MM.1S (cell line): ENCODE measurements around the gene RHOH.

ENCODE experiments used
- DNase-seq: peaks from one replicate; pipeline ENCODE4 v3.0.0-alpha.2; 2015
- H2AFZ ChIP-seq: fragments of 300-600 bp; sonication (generic); 2 replicates; pipeline ENCODE4 v1.6.0; 2016; ENCODE audit warnings: antibody characterized with exemption, low read length
- H3F3A ChIP-seq: fragments of 300-600 bp; sonication (generic); 2 replicates; pipeline ENCODE4 v1.6.1; 2016; ENCODE audit warnings: mild to moderate bottlenecking, antibody characterized with exemption, low read length, moderate library complexity, mixed read lengths; ENCODE audit not compliant: insufficient read depth
- H3K27ac ChIP-seq: fragments of 300-600 bp; sonication (generic); 2 replicates; pipeline ENCODE4 v1.5.1; 2016; ENCODE audit warnings: mild to moderate bottlenecking, low read length
- H3K27me3 ChIP-seq: fragments of 300-600 bp; sonication (generic); replicated peaks from 2 replicates; pipeline ENCODE4 v1.6.0; 2016; ENCODE audit warnings: low read length; ENCODE audit not compliant: insufficient read depth
- H3K36me3 ChIP-seq: fragments of 300-600 bp; sonication (generic); replicated peaks from 2 replicates; pipeline ENCODE4 v1.6.1; 2016; ENCODE audit warnings: mild to moderate bottlenecking, low read length, mixed read lengths; ENCODE audit not compliant: insufficient read depth
- H3K4me1 ChIP-seq: fragments of 300-600 bp; sonication (generic); 2 replicates; pipeline ENCODE4 v1.6.1; 2016; ENCODE audit warnings: low read length, mixed read lengths
- H3K4me2 ChIP-seq: fragments of 300-600 bp; sonication (generic); 2 replicates; pipeline ENCODE4 v1.6.0; 2016; ENCODE audit warnings: low read depth, low read length
- H3K4me3 ChIP-seq: fragments of 300-600 bp; sonication (generic); 2 replicates; pipeline ENCODE4 v1.5.1; 2016; ENCODE audit warnings: low read length, mixed read lengths
- H3K79me2 ChIP-seq: fragments of 300-600 bp; sonication (generic); 2 replicates; pipeline ENCODE4 v1.6.1; 2016; ENCODE audit warnings: mixed run types, low read length, mixed read lengths
- H3K9ac ChIP-seq: fragments of 300-600 bp; sonication (generic); 2 replicates; pipeline ENCODE4 v1.6.1; 2016; ENCODE audit warnings: low read length, mixed read lengths
- H3K9me2 ChIP-seq: fragments of 300-600 bp; sonication (generic); replicated peaks from 2 replicates; pipeline ENCODE4 v1.6.1; 2016; ENCODE audit warnings: mild to moderate bottlenecking, low read length, mixed read lengths; ENCODE audit not compliant: insufficient read depth
- H3K9me3 ChIP-seq: fragments of 300-600 bp; sonication (generic); replicated peaks from 2 replicates; pipeline ENCODE4 v1.6.1; 2016; ENCODE audit warnings: mild to moderate bottlenecking, low read length, mixed read lengths; ENCODE audit not compliant: insufficient read depth
- H4K20me1 ChIP-seq: fragments of 300-600 bp; sonication (generic); 2 replicates; pipeline ENCODE4 v1.6.1; 2016; ENCODE audit warnings: mild to moderate bottlenecking, low read length, moderate library complexity, mixed read lengths; ENCODE audit not compliant: insufficient read depth
- EZH2 ChIP-seq: fragments of 300-600 bp; sonication (generic); optimal IDR thresholded peaks from 2 replicates; pipeline ENCODE3; 2017; ENCODE audit warnings: low read depth, mild to moderate bottlenecking, antibody characterized with exemption, low read length, mixed read lengths
- EZH2phosphoT487 ChIP-seq: fragments of 300-600 bp; sonication (generic); IDR thresholded peaks from 2 replicates; pipeline ENCODE4 v1.6.1; 2018; ENCODE audit warnings: antibody characterized with exemption, low read length
- TF ChIP-seq, protein P1 (sequence below): fragments of 300-600 bp; sonication (generic); IDR thresholded peaks from 2 replicates; pipeline ENCODE4 v1.5.1; 2016; ENCODE audit warnings: antibody characterized with exemption, low read length, mixed read lengths

Gene RHOH

DNA sequence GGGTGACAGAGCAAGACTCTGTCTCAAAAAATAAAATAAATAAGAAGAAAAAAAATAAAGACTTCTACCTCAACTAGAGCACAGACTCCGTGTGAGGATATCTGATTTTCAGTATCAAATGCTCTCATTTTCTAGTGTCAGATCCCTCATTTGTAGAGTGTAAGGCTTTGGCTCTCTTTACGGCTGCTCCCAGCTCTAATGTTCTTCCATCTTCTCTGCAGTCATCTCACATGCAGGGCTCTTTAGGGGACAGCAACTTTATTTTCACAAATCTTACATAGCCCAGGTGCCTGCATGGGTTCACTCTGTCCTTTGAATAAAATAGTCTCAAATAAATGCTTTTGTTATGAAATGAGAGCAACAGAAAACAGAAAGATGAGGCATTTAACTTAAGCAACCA is 19.2 kb upstream of the RHOH start:
- DNase-seq, result no peak
- no peak overlapping the region for H3K4me2 ChIP-seq
- no peaks in the 10 kb centered on the region for H3K9me2 ChIP-seq
- H4K20me1 ChIP-seq, result 0 out of 2 replicates have a peak, but pooled peaks cover 5% of the 10 kb centered on the region
- no peak overlapping the region for H3K9ac ChIP-seq
- H3K9me3 ChIP-seq, result no peaks in the 10 kb centered on the region
- H3K79me2 ChIP-seq, result no peaks in the 10 kb centered on the region
- H3K4me3 ChIP-seq, result no peak overlapping the region
- no peak overlapping the region for H2AFZ ChIP-seq
- TF ChIP-seq EZH2 (no peak), EZH2phosphoT487 (no peak)
- H3K27me3 ChIP-seq, result 0 out of 2 replicates have a peak, but pooled peaks cover 8% of the 10 kb centered on the region
- no peaks in the 10 kb centered on the region for H3K36me3 ChIP-seq
- H3F3A ChIP-seq, result no peaks in the 10 kb centered on the region; the same call in 1 of the 2 replicates
- peaks cover 16% of the 10 kb centered on the region for H3K4me1 ChIP-seq
- H3K27ac ChIP-seq, result no peak overlapping the region

- no peaks in the 10 kb centered on the region for H3K9me2 ChIP-seq
- TF ChIP-seq EZH2 (no peak), EZH2phosphoT487 (no peak)
- TF ChIP-seq, protein P1, sequence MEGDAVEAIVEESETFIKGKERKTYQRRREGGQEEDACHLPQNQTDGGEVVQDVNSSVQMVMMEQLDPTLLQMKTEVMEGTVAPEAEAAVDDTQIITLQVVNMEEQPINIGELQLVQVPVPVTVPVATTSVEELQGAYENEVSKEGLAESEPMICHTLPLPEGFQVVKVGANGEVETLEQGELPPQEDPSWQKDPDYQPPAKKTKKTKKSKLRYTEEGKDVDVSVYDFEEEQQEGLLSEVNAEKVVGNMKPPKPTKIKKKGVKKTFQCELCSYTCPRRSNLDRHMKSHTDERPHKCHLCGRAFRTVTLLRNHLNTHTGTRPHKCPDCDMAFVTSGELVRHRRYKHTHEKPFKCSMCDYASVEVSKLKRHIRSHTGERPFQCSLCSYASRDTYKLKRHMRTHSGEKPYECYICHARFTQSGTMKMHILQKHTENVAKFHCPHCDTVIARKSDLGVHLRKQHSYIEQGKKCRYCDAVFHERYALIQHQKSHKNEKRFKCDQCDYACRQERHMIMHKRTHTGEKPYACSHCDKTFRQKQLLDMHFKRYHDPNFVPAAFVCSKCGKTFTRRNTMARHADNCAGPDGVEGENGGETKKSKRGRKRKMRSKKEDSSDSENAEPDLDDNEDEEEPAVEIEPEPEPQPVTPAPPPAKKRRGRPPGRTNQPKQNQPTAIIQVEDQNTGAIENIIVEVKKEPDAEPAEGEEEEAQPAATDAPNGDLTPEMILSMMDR, result no peak
- H3K27me3 ChIP-seq, result no peaks in the 10 kb centered on the region
- H3K4me1 ChIP-seq, result peaks cover 8% of the 10 kb centered on the region
- peak overlapping the region; percentile 30; the same call in 1 of the 2 replicates for H3K4me2 ChIP-seq
- H3K27ac ChIP-seq, result peak overlapping the region; percentile 19; the same call in 1 of the 2 replicates
- no peaks in the 10 kb centered on the region; the same call in 1 of the 2 replicates for H3F3A ChIP-seq
- peak; percentile 51 for DNase-seq
- no peaks in the 10 kb centered on the region for H3K79me2 ChIP-seq
- H4K20me1 ChIP-seq, result no peaks in the 10 kb centered on the region
- H3K9me3 ChIP-seq, result no peaks in the 10 kb centered on the region
- no peaks in the 10 kb centered on the region for H3K36me3 ChIP-seq
- peak overlapping the region; percentile 18; the same call in 1 of the 2 replicates for H3K4me3 ChIP-seq
- no peak overlapping the region for H2AFZ ChIP-seq
- no peak overlapping the region for H3K9ac ChIP-seq
Observed at GRCh38 chr4:40178672-40179071, 18.2 kb upstream of the RHOH start.

GRCh38 chr4:40179360-40179759 is 17.5 kb upstream of the RHOH start:
- Histone ChIP-seq H3K9ac (no peak overlapping the region), H3K79me2 (no peaks in the 10 kb centered on the region), H3K36me3 (no peaks in the 10 kb centered on the region), H3F3A (no peaks in the 10 kb centered on the region; the same call in 1 of the 2 replicates), H3K4me2 (no peak overlapping the region), H3K9me3 (no peaks in the 10 kb centered on the region), H2AFZ (no peak overlapping the region), H3K4me3 (no peak overlapping the region), H3K4me1 (peaks cover 10% of the 10 kb centered on the region), H4K20me1 (no peaks in the 10 kb centered on the region), H3K27me3 (no peaks in the 10 kb centered on the region), H3K27ac (no peak overlapping the region), H3K9me2 (no peaks in the 10 kb centered on the region)
- no peak for DNase-seq
- TF ChIP-seq EZH2phosphoT487 (no peak), EZH2 (no peak)
- TF ChIP-seq, protein P1, result no peak

- Histone ChIP-seq H3K27me3 (no peaks in the 10 kb centered on the region), H3K4me1 (peaks cover 10% of the 10 kb centered on the region), H3K4me3 (no peak overlapping the region), H3K9me2 (no peaks in the 10 kb centered on the region), H3K4me2 (no peak overlapping the region), H4K20me1 (no peaks in the 10 kb centered on the region), H3K79me2 (no peaks in the 10 kb centered on the region), H3K36me3 (no peaks in the 10 kb centered on the region), H3F3A (no peaks in the 10 kb centered on the region; the same call in 1 of the 2 replicates), H3K9me3 (no peaks in the 10 kb centered on the region), H3K27ac (no peak overlapping the region), H3K9ac (no peak overlapping the region), H2AFZ (no peak overlapping the region)
- no peak for DNase-seq
- no peak for TF ChIP-seq EZH2
- no peak for TF ChIP-seq EZH2phosphoT487
- TF ChIP-seq, protein P1, result no peak
Observed at GRCh38 chr4:40180356-40180755, 16.5 kb upstream of the RHOH start.
